ENCODE measurements around the gene NFASC.

Gene NFASC

GRCh38 chr1:205062895-205063294 is 192.2 kb downstream of the NFASC start:
- no peak overlapping the region for H3K4me3 ChIP-seq (ENCODE audit: low read depth, low read length)
- DNase-seq (ENCODE audit: low read depth) = no peak
- TF ChIP-seq CTCF (IDR thresholded peaks at IDR 0.05; ENCODE audit: insufficient read depth, low read depth, low read length, missing control alignments) = no peak

GRCh38 chr1:205064301-205064700 is 193.6 kb downstream of the NFASC start:
- H3K4me3 ChIP-seq (ENCODE audit: low read depth, low read length) = no peak overlapping the region
- no peak for TF ChIP-seq CTCF (IDR thresholded peaks at IDR 0.05; ENCODE audit: insufficient read depth, low read depth, low read length, missing control alignments)
- no peak for DNase-seq (ENCODE audit: low read depth)

- H3K4me3 ChIP-seq (ENCODE audit: low read depth, low read length) = no peak overlapping the region
- no peak for TF ChIP-seq CTCF (IDR thresholded peaks at IDR 0.05; ENCODE audit: insufficient read depth, low read depth, low read length, missing control alignments)
- DNase-seq (ENCODE audit: low read depth) = no peak
Observed at GRCh38 chr1:205064741-205065316, 194.2 kb downstream of the NFASC start.

GRCh38 chr1:205065666-205066065 is 195.0 kb downstream of the NFASC start:
- DNase-seq (ENCODE audit: low read depth) = no peak
- no peak for TF ChIP-seq CTCF (IDR thresholded peaks at IDR 0.05; ENCODE audit: insufficient read depth, low read depth, low read length, missing control alignments)
- no peak overlapping the region for H3K4me3 ChIP-seq (ENCODE audit: low read depth, low read length)

- TF ChIP-seq CTCF (IDR thresholded peaks at IDR 0.05; ENCODE audit: insufficient read depth, low read depth, low read length, missing control alignments) = no peak
- no peak for DNase-seq (ENCODE audit: low read depth)
- H3K4me3 ChIP-seq (ENCODE audit: low read depth, low read length) = no peak overlapping the region
Observed at GRCh38 chr1:205066141-205066818, 195.6 kb downstream of the NFASC start.

- no peak for DNase-seq (ENCODE audit: low read depth)
- TF ChIP-seq CTCF (IDR thresholded peaks at IDR 0.05; ENCODE audit: insufficient read depth, low read depth, low read length, missing control alignments) = no peak
- H3K4me3 ChIP-seq (ENCODE audit: low read depth, low read length) = no peak overlapping the region
Observed at GRCh38 chr1:205067031-205067430, 196.4 kb downstream of the NFASC start.

- TF ChIP-seq CTCF (IDR thresholded peaks at IDR 0.05; ENCODE audit: insufficient read depth, low read depth, low read length, missing control alignments) = no peak
- no peak overlapping the region for H3K4me3 ChIP-seq (ENCODE audit: low read depth, low read length)
- no peak for DNase-seq (ENCODE audit: low read depth)
Observed at GRCh38 chr1:205068001-205068400, 197.3 kb downstream of the NFASC start.
